GM20000 (cell line): Measurements from ENCODE around the gene WDR54.
"Not testable (repeated sequence)": the region's sequence is repeated elsewhere in the genome, so short reads cannot be mapped to it uniquely, and the experiment has no call there.

ENCODE experiments used
- DNase-seq: peaks from one replicate; pipeline ENCODE4 v3.0.0; 2012; ENCODE audit warnings: low spot score
- TF ChIP-seq, protein P1 (sequence below): IDR thresholded peaks from 2 replicates; pipeline ENCODE4 v1.5.1; 2012; ENCODE audit warnings: mild to moderate bottlenecking, control low read depth; ENCODE audit errors: extremely low read depth, missing control alignments

Gene WDR54

DNA sequence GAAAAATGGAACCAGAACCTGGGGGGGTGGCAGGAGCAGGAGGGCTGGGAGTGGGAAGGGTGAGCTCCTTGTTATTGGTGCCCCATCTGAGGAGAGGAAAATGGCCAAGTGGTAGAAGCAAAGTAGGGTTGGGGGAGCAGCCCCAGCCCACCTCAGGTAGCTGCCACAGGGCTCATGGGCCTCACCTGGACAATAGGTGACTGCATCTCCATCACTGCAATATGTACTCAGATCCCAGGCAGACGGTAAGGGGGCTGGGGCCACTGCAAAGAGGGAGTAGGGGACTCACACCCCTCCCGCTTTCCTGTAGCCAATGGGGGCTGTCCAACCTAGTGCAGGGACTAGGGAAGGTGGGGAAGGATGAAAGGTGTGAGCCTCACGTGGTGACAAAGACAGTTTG, 4.3 kb upstream of the WDR54 start:
- TF ChIP-seq, protein P1, sequence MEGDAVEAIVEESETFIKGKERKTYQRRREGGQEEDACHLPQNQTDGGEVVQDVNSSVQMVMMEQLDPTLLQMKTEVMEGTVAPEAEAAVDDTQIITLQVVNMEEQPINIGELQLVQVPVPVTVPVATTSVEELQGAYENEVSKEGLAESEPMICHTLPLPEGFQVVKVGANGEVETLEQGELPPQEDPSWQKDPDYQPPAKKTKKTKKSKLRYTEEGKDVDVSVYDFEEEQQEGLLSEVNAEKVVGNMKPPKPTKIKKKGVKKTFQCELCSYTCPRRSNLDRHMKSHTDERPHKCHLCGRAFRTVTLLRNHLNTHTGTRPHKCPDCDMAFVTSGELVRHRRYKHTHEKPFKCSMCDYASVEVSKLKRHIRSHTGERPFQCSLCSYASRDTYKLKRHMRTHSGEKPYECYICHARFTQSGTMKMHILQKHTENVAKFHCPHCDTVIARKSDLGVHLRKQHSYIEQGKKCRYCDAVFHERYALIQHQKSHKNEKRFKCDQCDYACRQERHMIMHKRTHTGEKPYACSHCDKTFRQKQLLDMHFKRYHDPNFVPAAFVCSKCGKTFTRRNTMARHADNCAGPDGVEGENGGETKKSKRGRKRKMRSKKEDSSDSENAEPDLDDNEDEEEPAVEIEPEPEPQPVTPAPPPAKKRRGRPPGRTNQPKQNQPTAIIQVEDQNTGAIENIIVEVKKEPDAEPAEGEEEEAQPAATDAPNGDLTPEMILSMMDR, result no peak
- DNase-seq, result no peak

DNA sequence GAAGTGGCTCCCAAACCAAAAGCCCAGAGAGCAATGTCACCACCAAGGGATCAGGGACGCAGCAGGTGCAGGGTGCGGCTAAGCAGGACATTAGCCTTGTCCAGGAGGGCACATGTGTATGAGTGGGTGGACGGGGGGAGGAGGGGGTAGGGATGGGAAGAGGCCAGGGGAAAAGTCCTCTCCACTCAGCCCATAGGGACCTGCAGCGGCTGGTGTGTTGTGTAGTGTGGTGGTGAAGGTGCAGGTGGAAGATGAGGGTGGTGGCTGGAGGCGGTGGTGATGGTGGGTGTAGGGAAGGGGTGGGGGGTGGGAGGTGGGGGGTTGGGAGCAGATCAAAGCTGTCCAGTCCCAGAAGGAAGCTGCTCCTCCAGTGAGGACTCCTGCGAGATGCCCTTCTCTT, 3.8 kb upstream of the WDR54 start:
- DNase-seq, result no peak
- TF ChIP-seq, protein P1, result no peak

DNA sequence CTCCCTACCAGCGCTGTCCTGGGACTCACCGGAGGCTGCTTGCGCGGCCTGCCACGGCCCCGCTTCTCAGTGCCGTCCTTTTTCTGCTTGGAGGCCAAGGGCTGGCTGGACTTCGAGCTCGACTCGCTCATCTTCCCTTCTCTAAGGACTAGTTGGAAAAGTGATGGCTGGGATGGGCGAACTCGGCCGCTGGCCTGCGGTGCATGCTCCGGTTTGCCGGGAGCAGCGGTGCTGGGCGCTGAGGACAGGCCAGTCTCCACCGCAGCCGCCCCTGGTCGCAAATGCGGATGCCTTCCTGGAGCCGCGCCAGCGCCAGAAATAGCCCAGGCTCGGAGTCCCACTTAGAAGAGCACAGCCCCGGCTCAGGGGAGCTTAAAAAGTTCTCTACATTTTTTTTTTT, 3.2 kb upstream of the WDR54 start:
- no peak for DNase-seq
- TF ChIP-seq, protein P1, result no peak

DNA sequence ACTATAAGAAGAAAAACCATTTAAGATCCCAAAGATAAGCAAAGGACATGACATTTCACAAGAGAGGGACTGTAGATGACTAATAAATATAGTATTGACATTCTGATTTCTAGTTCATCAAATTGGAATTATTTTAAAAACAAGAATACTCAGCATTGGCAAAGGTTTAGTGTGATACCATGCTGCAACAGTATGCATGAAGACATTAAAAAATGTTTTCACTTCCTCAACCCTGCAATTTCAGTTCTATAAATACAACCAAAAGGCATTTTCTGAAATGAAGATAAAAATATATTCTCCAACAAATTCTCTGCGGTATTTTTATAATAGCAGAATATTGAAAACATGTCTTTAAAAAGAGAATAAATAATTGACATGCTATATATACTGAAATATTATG, 2.2 kb upstream of the WDR54 start:
- DNase-seq, result no peak
- TF ChIP-seq, protein P1, result no peak

DNA sequence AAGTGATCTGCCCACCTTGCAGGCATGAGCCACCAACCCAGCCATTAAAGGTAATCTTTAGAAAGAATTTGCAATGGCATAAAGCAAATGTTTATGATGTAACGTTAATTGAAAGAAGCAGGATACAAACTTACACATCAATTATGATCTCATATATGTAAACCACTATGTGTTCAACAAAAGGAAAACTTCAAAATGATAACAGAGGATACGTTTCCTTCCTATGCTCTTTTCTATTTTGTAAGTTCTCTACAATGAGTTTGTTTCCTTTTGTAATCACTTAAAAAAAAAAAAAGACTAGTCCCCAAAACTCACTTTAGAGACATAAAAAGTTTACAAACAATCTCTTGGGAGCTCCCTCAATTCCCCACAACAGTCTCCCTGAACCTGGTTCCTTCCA, 1.5 kb upstream of the WDR54 start:
- TF ChIP-seq, protein P1, result no peak
- DNase-seq, result no peak

DNA sequence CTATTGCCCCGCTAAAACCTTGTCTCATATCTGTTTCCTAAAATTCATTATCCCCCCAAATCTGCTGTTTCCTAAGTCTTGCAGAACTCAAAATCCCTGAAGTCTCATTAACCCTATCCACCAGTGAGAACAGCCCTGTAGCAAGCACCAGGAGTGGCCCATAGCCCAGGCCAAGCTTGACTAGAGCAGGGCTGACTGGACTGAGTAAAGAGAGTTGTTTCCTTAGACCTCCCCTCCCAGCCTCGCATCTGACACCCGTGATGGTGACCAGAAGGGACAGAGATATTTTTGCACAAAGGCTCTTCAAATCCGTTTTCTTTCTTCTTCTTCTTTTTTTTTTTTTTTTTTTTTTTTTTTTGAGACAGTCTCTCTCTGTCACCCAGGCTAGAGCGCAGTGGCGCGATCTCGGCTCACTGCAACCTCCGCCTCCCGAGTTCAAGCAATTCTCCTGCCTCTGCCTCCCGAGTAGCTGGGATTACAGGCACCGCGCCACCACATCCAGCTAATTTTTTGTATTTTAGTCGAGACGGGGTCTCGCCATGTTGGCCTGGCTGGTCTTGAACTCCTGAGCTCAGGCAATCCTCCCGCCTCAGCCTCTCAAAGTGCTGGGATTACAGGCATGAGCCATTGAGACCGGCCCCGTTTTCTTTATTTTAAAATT, 957 bp upstream of the WDR54 start:
- DNase-seq, result not testable (repeated sequence)

DNA sequence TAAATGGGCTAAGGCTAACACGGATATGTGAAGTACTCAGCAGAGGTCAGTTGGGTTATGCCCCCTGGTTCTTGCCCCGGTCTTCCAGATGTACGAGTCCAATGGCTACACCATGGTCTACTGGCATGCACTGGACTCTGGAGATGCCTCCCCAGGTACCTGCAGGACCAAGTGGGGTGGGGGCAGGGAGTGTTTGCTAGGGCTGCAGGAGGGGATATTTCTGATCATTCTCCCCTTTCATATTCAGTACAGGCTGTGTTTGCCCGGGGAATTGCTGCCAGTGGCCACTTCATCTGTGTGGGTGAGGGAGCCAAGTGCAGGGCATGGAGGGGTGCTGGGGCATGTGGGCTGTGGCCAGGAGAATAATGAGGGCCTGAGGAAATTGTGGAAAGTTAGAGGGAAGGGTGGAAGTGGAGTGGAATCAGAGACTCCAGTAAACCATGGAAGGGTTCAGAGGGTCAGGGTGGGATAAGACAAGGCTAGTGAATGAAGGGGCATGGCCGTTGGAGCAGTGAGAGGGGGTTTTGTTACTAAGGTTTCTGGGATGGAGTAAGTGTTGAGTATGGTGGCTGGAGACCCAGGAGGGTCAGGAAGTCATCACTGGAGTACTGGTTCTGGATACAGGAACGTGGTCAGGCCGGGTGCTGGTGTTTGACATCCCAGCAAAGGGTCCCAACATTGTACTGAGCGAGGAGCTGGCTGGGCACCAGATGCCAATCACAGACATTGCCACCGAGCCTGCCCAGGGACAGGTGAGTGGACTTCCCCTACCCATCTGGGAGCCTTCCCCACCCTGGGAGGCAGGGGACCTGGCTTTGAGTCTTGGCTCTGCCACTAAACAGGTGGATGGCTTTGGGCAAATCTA, 1.9 kb downstream of the WDR54 start:
- DNase-seq, result no peak
- TF ChIP-seq, protein P1, result no peak
